GM18517 (cell line): ENCODE measurements around the gene GPR32.
"Not testable (repeated sequence)": the region's sequence is repeated elsewhere in the genome, so short reads cannot be mapped to it uniquely, and the experiment has no call there.

Experiments
- ATAC-seq: cut with Tn5 transposase; IDR thresholded peaks from one replicate; pipeline ENCODE4 v1.9.1; 2021; ENCODE audit warnings: mild to moderate bottlenecking, moderate library complexity; ENCODE audit not compliant: unreplicated experiment

The GPR32 gene

GRCh38 chr19:50745221-50745620 is 25.0 kb upstream of the GPR32 start:
- no peak for ATAC-seq

GRCh38 chr19:50747141-50747540 is 23.1 kb upstream of the GPR32 start:
- not testable (repeated sequence) for ATAC-seq

- ATAC-seq = no peak
These were observed 20.8 kb upstream of the GPR32 start for GRCh38 chr19:50749490-50749889.

DNA sequence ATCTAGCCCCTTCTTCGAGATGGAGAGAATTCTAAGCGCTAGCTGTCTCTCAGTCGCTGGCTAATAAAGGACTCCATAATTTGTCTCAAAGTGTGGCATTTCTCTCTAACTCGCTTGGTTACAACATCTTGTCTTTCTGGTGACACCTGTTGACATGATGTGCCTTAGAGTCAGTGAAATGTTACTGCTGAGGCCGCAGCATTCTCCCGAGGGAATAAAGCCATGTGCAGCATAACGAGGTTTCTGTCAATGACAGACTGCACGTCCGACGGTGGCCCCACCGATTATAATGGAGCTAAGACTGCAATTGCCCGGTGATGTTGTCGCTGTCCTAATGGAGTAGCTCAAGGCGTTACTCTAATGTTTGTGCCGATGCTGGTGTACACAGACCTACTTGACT is 20.3 kb upstream of the GPR32 start:
- no peak for ATAC-seq

GRCh38 chr19:50753879-50754278 is 16.4 kb upstream of the GPR32 start:
- no peak for ATAC-seq

- ATAC-seq = not testable (repeated sequence)
These were observed 14.0 kb upstream of the GPR32 start for GRCh38 chr19:50756244-50756643.

DNA sequence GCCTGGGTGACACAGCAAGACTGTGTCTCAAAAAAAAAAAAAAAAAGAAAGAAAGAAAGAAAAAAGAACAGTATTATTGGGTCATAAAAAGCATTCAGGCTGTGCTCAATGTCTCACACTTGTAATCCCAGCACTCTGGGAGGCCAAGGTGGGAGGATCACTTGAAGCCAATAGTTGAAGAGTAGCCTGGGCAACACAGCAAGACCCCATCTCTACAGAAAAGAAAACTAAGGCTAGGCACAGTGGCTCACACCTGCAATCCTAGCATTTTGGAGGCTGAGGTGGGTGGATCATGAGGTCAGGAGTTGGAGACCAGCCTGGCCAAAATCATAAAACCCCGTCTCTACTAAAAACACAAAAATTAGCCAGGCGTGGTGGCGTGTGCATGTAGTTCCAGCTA is 12.6 kb upstream of the GPR32 start:
- not testable (repeated sequence) for ATAC-seq

- ATAC-seq = not testable (repeated sequence)
These were observed 11.2 kb upstream of the GPR32 start for GRCh38 chr19:50759076-50759475.

DNA sequence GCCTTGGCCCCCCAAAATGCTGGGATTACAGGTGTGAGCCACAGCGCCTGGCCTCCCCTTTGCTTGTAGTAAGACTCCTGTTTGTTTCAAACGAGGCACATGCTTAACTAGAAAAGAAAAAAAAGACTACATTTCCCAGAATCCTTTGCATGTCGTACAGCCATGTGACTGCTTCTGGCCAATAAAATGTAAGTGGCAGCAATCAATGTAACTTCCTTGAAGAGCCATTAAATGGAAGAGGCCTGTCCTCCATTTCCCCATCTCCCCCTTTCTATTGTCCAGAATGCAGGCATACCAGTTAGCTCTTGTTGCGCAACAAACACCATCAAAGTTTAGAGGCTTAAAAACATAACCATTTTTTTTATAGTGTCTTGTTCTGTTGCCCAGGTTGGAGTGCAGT is 10.4 kb upstream of the GPR32 start:
- no peak for ATAC-seq

DNA sequence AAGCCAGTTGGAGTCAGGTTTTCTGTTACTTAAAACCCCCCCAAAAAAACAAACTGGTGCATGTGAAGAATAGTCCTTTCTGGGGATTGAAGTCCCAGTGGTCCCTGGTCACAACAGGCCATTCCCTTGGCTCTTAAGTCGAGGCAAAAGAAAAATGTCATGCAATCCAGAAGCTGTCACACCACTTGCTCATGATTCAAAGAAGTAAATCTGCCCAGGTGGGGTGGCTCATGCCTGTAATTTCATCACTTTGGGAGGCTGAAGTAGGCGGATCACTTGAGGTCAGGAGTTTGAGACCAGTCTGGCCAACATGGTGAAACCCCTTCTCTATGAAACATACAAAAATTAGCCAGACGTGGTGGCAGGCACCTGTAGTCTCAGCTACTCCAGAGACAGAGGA is 8.8 kb upstream of the GPR32 start:
- ATAC-seq = not testable (repeated sequence)

- ATAC-seq = not testable (repeated sequence)
These were observed 6.7 kb upstream of the GPR32 start for GRCh38 chr19:50763521-50763920.

GRCh38 chr19:50764409-50764808 is 5.9 kb upstream of the GPR32 start:
- ATAC-seq = no peak

- not testable (repeated sequence) for ATAC-seq
These were observed 3.5 kb upstream of the GPR32 start for GRCh38 chr19:50766746-50767145.

GRCh38 chr19:50767263-50767662 is 3.0 kb upstream of the GPR32 start:
- not testable (repeated sequence) for ATAC-seq

DNA sequence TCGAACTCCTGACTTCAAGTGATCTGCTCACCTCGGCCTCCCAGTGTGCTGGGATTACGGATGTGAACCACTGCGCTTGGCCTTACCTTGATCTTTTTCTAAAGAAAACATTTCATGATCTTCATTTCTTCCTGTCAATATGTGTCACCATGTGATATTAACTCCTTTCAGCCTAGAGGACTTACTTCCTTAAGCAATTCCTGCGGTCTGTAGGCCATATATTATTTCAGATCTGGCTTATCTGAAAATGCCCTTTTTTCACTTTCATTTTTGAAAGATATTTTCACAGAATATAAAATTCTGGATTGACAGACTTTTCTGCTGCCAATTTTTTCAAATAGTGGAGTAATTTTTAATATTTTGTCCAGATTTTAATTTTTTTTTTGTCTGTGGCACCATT is 2.0 kb upstream of the GPR32 start:
- ATAC-seq = no peak

- no peak for ATAC-seq
These were observed 624 bp downstream of the GPR32 start for GRCh38 chr19:50770888-50771287.

DNA sequence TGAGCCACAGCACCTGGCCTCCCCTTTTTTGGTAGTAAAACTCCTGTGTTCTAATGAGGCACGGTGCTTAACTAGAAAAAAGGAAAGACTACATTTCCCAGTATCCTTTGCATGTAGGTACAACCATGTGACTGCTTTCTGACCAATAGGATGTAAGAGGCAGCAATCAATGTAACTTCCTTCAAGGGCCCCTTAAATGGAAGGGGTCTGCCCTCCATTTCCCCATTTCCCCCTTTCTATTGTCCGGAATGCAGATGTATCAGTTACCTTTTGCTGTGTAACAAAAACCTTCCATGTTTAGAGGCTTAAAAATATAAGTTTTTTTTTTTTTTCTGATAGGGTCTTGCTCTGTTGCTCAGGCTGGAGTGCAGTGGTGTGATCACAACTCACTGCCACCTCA is 2.2 kb downstream of the GPR32 start:
- no peak for ATAC-seq

DNA sequence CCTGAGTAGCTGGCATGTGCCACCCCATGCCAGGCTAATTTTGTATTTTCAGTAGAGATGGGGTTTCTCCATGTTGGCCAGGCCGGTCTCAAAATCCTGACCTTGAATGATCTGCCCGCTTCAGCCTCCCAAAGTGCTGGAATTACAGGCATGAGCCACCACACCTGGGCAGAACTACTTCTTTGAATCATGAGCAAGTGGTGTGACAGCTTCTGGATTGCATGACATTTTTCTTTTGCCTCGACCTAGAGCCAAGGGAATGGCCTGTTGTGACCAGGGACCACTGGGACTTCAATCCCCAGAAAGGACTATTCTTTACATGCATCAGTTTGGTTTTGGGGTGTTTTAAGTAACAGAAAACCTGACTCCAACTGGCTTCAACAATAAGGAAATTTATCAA is 2.6 kb downstream of the GPR32 start:
- ATAC-seq = not testable (repeated sequence)

- ATAC-seq = not testable (repeated sequence)
These were observed 3.2 kb downstream of the GPR32 start for GRCh38 chr19:50773454-50773853.

GRCh38 chr19:50776131-50776530 is 5.9 kb downstream of the GPR32 start:
- ATAC-seq = no peak

DNA sequence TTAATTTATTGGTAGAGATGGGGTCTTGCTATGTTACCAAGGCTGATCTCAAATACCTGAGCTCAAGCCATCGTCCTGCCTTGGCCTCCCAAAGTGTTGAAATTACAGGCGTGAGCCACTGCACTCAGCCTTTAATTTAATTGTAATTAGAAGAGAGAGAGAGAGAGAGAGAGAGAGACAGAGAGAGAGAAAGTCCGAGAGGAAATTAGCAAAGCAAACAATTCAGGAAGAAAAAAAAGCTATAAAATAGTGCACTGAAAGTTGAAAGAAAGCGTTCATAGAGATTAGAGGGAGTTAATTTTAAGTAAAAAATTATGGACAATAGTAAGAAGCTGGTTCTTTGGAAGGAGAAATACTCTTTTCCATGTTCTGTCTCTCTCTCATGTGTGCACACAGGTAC is 7.0 kb downstream of the GPR32 start:
- no peak for ATAC-seq

GRCh38 chr19:50777830-50778303 is 7.6 kb downstream of the GPR32 start:
- no peak for ATAC-seq

- ATAC-seq = no peak
These were observed 8.7 kb downstream of the GPR32 start for GRCh38 chr19:50778906-50779430.
